Gastrocnemius medialis (tissue), 4 donors: ENCODE measurements around the gene SUSD4.

Source experiments
- POLR2A ChIP-seq, 2 donors: fragments of 450-650 bp; IDR thresholded peaks; one replicate each; pipeline ENCODE4 v1.6.1; 2017; ENCODE audit warnings: antibody characterized with exemption in 2 of 2, mild to moderate bottlenecking in 2 of 2, moderate library complexity in 2 of 2
- TF ChIP-seq, protein P1 (sequence below), 5 experiments: fragments of 450-650 bp in 3 of 5; fragments of 200-600 bp in 2 of 5; sonication (generic) in 2 of 5; IDR thresholded peaks in 4 of 5; conservative IDR thresholded peaks in 1 of 5; 1 replicate in 4 of 5; 2 replicates in 1 of 5; pipeline ENCODE4 v1.5.1; 2016 to 2019; ENCODE audit warnings: antibody characterized with exemption in 5 of 5, mild to moderate bottlenecking in 3 of 5, moderate library complexity in 3 of 5

DNA sequence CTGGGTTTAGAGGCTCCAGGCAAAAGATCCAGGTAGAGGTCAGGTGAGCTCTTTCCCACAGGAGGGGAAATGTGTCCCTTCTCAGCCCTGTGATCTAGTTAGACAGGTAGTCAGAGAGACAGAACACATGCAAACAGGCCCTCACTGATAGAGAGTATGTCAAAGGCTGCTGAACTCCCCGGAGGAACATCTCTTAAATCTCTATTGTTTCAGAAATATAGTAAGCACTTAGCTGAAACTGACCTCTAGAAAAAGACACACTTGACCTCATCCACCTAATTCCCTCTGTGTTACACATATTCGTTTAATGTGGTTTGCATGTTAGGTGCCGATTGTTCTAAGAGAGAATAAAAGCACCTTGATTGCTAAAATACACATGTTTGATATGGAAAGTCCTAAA is 23.3 kb downstream of the SUSD4 start:
- TF ChIP-seq, protein P1, sequence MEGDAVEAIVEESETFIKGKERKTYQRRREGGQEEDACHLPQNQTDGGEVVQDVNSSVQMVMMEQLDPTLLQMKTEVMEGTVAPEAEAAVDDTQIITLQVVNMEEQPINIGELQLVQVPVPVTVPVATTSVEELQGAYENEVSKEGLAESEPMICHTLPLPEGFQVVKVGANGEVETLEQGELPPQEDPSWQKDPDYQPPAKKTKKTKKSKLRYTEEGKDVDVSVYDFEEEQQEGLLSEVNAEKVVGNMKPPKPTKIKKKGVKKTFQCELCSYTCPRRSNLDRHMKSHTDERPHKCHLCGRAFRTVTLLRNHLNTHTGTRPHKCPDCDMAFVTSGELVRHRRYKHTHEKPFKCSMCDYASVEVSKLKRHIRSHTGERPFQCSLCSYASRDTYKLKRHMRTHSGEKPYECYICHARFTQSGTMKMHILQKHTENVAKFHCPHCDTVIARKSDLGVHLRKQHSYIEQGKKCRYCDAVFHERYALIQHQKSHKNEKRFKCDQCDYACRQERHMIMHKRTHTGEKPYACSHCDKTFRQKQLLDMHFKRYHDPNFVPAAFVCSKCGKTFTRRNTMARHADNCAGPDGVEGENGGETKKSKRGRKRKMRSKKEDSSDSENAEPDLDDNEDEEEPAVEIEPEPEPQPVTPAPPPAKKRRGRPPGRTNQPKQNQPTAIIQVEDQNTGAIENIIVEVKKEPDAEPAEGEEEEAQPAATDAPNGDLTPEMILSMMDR (IDR thresholded peaks at IDR 0.05 in 4 of 5, conservative IDR thresholded peaks at IDR 0.05 in 1 of 5) = no peak
- TF ChIP-seq POLR2A (IDR thresholded peaks at IDR 0.05) = no peak
